Fibroblast of lung (primary cell): ENCODE measurements around the gene CCDC57. TPM values are rescaled to one million over a fixed set of nuclear protein-coding genes. Genes with fewer than 3 reads are reported as not detected.

Experiments
- DNase-seq, 2 donors: peaks; one replicate each; pipeline versions ENCODE4 v3.0.0 to v3.0.0-alpha.2; 2010; ENCODE audit warnings: low read depth in 2 of 2
- H2AFZ ChIP-seq: 2 replicates; pipeline ENCODE4 v1.5.1; 2012; ENCODE audit warnings: low read length, control low read depth, inconsistent platforms
- H3K27ac ChIP-seq: 2 replicates; pipeline ENCODE4 v1.5.1; 2011; ENCODE audit warnings: low read length, control low read depth; ENCODE audit not compliant: insufficient read depth
- H3K27me3 ChIP-seq: 2 replicates; pipeline ENCODE4 v1.5.1; 2011; ENCODE audit warnings: mild to moderate bottlenecking, low read length; ENCODE audit not compliant: control insufficient read depth, insufficient read depth
- H3K36me3 ChIP-seq: 2 replicates; pipeline ENCODE4 v1.5.1; 2011; ENCODE audit warnings: low read length; ENCODE audit not compliant: control insufficient read depth, insufficient read depth
- H3K4me1 ChIP-seq: 2 replicates; pipeline ENCODE4 v1.5.1; 2011; ENCODE audit warnings: low read length; ENCODE audit not compliant: control insufficient read depth, insufficient read depth; ENCODE audit errors: extremely low read depth
- H3K4me2 ChIP-seq: 2 replicates; pipeline ENCODE4 v1.5.1; 2011; ENCODE audit warnings: low read length, control low read depth; ENCODE audit not compliant: insufficient read depth; ENCODE audit errors: extremely low read depth
- H3K4me3 ChIP-seq, 4 experiments: fragments of 200-600 bp in 1 of 4; sonication (generic) in 1 of 4; replicated peaks in 1 of 4; 2 replicates each; pipeline ENCODE4 v1.5.1; 2011 to 2016; ENCODE audit warnings: low read length in 4 of 4, low read depth in 3 of 4, mild to moderate bottlenecking in 3 of 4, control low read depth in 2 of 4, inconsistent platforms in 1 of 4, mixed read lengths in 1 of 4; ENCODE audit not compliant: insufficient read depth in 1 of 4; ENCODE audit errors: control extremely low read depth in 1 of 4
- H3K79me2 ChIP-seq: 2 replicates; pipeline ENCODE4 v1.5.1; 2012; ENCODE audit warnings: mild to moderate bottlenecking, low read length, inconsistent platforms; ENCODE audit not compliant: control insufficient read depth, insufficient read depth
- H3K9ac ChIP-seq: 2 replicates; pipeline ENCODE4 v1.5.1; 2011; ENCODE audit warnings: mild to moderate bottlenecking, low read length, control low read depth; ENCODE audit not compliant: insufficient read depth
- H3K9me3 ChIP-seq: 2 replicates; pipeline ENCODE4 v1.5.1; 2012; ENCODE audit warnings: low read depth, low read length; ENCODE audit not compliant: control insufficient read depth, insufficient read depth
- H4K20me1 ChIP-seq: 2 replicates; pipeline ENCODE4 v1.5.1; 2011; ENCODE audit warnings: low read length; ENCODE audit not compliant: control insufficient read depth, insufficient read depth; ENCODE audit errors: extremely low read depth
- EZH2 ChIP-seq: IDR thresholded peaks from 2 replicates; pipeline ENCODE4 v1.5.1; 2012; ENCODE audit warnings: low read length, control low read depth, mild to moderate bottlenecking; ENCODE audit errors: missing control alignments
- polyA plus RNA-seq, 2 donors: library from polyadenylated mRNA; depleted of rRNA in 1 of 2; stranded (reverse) in 1 of 2; unstranded in 1 of 2; fragments of >200 nt; gene quantifications; 2 replicates each; pipeline ENCODE4 v1.2.1, GENCODE V29; 2011 to 2012; ENCODE audit warnings: missing spikeins in 1 of 2
- total RNA-seq: library from RNA; depleted of rRNA; stranded (reverse); fragments of >200 nt; gene quantifications from 2 replicates; pipeline ENCODE4 v1.2.1, GENCODE V29; 2014
- TF ChIP-seq, protein P1 (sequence below), 2 donors: IDR thresholded peaks in 1 of 2; conservative IDR thresholded peaks in 1 of 2; 1 replicate in 1 of 2; 2 replicates in 1 of 2; pipeline ENCODE4 v1.5.1; 2011 to 2012; ENCODE audit warnings: low read length in 2 of 2, control low read depth in 1 of 2, inconsistent platforms in 1 of 2, low read depth in 1 of 2, mild to moderate bottlenecking in 1 of 2

The CCDC57 gene
- total and polyA plus RNA-seq, 2 donors (not counting 1 experiment from before 2014, with no cell fraction given), result 7.1 to 10.1 TPM

DNA sequence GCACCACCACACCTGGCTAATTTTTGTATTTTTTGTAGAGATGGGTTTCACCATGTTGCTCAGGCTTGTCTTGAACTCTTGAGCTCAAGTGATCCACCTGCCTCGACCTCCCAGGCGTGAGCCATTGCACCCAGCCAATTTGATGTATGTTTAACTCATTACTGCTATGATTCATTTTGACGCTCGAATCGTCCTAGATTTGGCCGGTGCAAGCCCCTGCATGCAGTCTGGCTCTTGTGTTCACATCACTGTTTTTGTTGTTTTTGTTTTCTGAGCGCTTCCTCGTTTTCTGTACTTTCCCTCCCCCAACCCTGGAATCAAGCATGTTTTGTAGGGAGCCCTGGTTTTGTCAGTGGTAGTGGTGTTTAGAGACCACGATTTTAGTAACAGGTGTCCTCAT lies 139.2 kb downstream of the CCDC57 start:
- TF ChIP-seq, protein P1, sequence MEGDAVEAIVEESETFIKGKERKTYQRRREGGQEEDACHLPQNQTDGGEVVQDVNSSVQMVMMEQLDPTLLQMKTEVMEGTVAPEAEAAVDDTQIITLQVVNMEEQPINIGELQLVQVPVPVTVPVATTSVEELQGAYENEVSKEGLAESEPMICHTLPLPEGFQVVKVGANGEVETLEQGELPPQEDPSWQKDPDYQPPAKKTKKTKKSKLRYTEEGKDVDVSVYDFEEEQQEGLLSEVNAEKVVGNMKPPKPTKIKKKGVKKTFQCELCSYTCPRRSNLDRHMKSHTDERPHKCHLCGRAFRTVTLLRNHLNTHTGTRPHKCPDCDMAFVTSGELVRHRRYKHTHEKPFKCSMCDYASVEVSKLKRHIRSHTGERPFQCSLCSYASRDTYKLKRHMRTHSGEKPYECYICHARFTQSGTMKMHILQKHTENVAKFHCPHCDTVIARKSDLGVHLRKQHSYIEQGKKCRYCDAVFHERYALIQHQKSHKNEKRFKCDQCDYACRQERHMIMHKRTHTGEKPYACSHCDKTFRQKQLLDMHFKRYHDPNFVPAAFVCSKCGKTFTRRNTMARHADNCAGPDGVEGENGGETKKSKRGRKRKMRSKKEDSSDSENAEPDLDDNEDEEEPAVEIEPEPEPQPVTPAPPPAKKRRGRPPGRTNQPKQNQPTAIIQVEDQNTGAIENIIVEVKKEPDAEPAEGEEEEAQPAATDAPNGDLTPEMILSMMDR (conservative IDR thresholded peaks at IDR 0.05 in 1 of 2, IDR thresholded peaks at IDR 0.05 in 1 of 2; ENCODE audit: low read depth in 1 of 2, low read length in 2 of 2), result no peak
- TF ChIP-seq EZH2, result no peak

DNA sequence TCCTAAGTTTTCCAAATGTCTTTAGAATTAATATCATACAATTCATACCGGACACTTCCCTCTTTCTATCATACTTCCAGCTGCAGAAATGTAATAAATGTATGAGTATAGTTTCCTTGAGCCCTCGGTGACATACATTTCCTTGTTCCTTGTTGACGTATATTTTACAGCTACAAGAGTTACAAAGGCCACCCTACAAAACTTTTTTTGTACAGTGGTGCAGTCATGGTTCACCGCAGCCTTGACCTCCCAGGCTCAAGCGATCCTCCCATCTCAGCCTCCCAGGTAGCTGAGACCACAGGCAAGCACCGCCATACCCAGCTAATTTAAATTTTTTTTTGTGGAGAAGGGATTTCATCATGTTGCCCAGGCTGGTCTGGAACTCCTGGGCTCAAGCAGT lies 139.8 kb downstream of the CCDC57 start:
- H3K4me2 ChIP-seq, result no peak overlapping the region
- H3K27ac ChIP-seq, result no peak overlapping the region
- TF ChIP-seq EZH2, result no peak
- H3K9ac ChIP-seq, result no peak overlapping the region
- H3K27me3 ChIP-seq, result no peaks in the 10 kb centered on the region
- H3K4me3 ChIP-seq, result no peak overlapping the region
- H3K9me3 ChIP-seq, result no peaks in the 10 kb centered on the region
- H3K79me2 ChIP-seq, result no peaks in the 10 kb centered on the region
- DNase-seq, result no peak
- no peaks in the 10 kb centered on the region for H3K36me3 ChIP-seq
- H4K20me1 ChIP-seq, result no peaks in the 10 kb centered on the region
- no peak overlapping the region for H2AFZ ChIP-seq
- H3K4me1 ChIP-seq, result no peaks in the 10 kb centered on the region

More for the DNA sequence above, 139.2 kb downstream of the CCDC57 start:
- Histone ChIP-seq H4K20me1 (no peaks in the 10 kb centered on the region), H3K4me1 (no peaks in the 10 kb centered on the region), H3K4me2 (no peak overlapping the region), H3K27me3 (no peaks in the 10 kb centered on the region), H2AFZ (no peak overlapping the region), H3K9me3 (no peaks in the 10 kb centered on the region), H3K4me3 (no peak overlapping the region), H3K27ac (no peak overlapping the region), H3K36me3 (no peaks in the 10 kb centered on the region), H3K9ac (no peak overlapping the region), H3K79me2 (no peaks in the 10 kb centered on the region)
- no peak for DNase-seq

DNA sequence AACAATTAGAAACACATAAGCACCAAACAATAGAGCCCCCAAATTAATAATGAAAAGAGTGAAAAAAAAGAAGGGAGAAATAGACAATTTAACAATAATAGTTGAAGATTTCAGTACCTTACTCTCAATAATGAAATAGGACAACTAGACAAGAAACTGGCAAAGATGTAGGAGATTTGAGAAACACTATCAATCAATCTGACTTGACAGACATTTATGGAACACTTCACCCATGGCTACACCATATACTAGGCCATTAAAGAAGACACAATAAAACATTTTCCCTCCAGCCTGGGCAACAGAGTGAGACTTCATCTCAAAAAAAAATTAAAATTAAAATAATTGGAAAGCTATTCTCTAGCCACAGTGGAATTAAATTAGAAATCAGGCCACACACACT lies 142.0 kb downstream of the CCDC57 start:
- peaks cover 2% of the 10 kb centered on the region for H3K79me2 ChIP-seq
- TF ChIP-seq EZH2, result no peak

DNA sequence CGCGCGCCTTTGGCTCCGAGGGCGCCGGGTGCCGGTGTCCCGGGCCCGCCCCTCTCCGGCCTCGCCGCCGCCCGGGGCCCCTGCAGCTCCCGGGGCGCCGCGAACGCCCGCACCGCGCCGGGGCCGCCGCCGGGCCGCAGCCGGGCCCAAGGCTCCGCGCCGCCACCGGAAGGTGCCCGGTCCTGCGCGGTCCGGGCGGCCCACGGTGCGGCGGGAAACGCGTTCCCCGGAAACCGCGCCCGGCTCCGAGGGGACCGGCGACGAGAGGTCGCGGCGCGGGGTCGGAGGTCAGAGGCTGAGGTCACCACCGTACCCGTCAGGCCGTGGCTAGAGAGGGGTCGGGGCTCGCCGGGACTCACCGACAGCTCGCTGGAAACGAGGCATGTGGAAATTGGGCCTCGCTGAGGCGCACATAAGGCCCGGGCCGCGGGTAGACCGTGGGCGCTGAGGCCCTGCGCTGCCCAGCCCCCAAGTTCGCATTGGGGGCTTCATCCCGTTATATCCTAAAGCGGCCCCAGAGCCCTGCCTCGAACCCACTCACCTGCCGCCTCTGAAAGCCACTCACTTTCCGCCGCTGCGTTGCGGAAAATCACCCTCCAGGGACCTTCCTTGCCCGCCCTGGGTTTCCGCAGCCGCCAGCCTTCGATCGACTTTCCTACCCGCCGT lies 146.9 kb downstream of the CCDC57 start, which contains the start of gene DUS1L:
Gene DUS1L, minus strand, starts transcription at position 167 of the 666 bp plus-strand sequence. CDS start 745 bp downstream, outside the sequence.
- Histone ChIP-seq H4K20me1 (no peaks in the 10 kb centered on the region), H3K27ac (peak within 1 kb of the TSS; percentile 62), H3K9me3 (no peaks in the 10 kb centered on the region), H3K9ac (peak within 1 kb of the TSS; percentile 79), H2AFZ (peak within 1 kb of the TSS; percentile 98), H3K79me2 (peaks cover 12% of the 10 kb centered on the region), H3K36me3 (peaks cover 16% of the 10 kb centered on the region), H3K4me1 (no peaks in the 10 kb centered on the region), H3K4me3 (peak within 1 kb of the TSS; percentile 53 to 85 (median 80)), H3K4me2 (peak within 1 kb of the TSS; percentile 97), H3K27me3 (no peaks in the 10 kb centered on the region)
- no peak for TF ChIP-seq EZH2
- TF ChIP-seq, protein P1 (conservative IDR thresholded peaks at IDR 0.05 in 1 of 2, IDR thresholded peaks at IDR 0.05 in 1 of 2; ENCODE audit: low read depth in 1 of 2, low read length in 2 of 2), result no peak
- peak; percentile 49 to 61 for DNase-seq

More for the DNA sequence above, 142.0 kb downstream of the CCDC57 start:
- Histone ChIP-seq H3K4me3 (no peak overlapping the region), H3K27me3 (no peaks in the 10 kb centered on the region), H3K4me1 (no peaks in the 10 kb centered on the region), H2AFZ (no peak overlapping the region), H3K36me3 (no peaks in the 10 kb centered on the region), H3K27ac (no peak overlapping the region), H3K9ac (no peak overlapping the region), H4K20me1 (no peaks in the 10 kb centered on the region), H3K4me2 (no peak overlapping the region), H3K9me3 (no peaks in the 10 kb centered on the region)
- DNase-seq, result no peak
